GM06990 (cell line): Measurements from ENCODE around the gene CD177.
"Not testable (repeated sequence)": the region's sequence is repeated elsewhere in the genome, so short reads cannot be mapped to it uniquely, and the experiment has no call there.

Experiments used
- DNase-seq: peaks from one replicate; pipeline ENCODE4 v3.0.0-alpha.2; 2011; ENCODE audit not compliant: insufficient read length; ENCODE audit errors: extremely low read depth
- H3K27me3 ChIP-seq: replicated peaks from 2 replicates; pipeline ENCODE4 v1.6.0; 2011; ENCODE audit warnings: low read length; ENCODE audit not compliant: control insufficient read depth, insufficient read depth
- H3K36me3 ChIP-seq: 2 replicates; pipeline ENCODE4 v1.5.1; 2011; ENCODE audit warnings: low read length; ENCODE audit not compliant: control insufficient read depth, insufficient read depth
- H3K4me3 ChIP-seq: replicated peaks from 2 replicates; pipeline ENCODE4 v1.5.1; 2011; ENCODE audit warnings: low read depth, mild to moderate bottlenecking, control low read depth, low read length
- TF ChIP-seq, protein P1 (sequence below): IDR thresholded peaks from 2 replicates; pipeline ENCODE4 v1.5.1; 2011; ENCODE audit warnings: low read length, control low read depth, mild to moderate bottlenecking, inconsistent platforms; ENCODE audit not compliant: insufficient read depth, poor library complexity, severe bottlenecking

CD177 gene

DNA sequence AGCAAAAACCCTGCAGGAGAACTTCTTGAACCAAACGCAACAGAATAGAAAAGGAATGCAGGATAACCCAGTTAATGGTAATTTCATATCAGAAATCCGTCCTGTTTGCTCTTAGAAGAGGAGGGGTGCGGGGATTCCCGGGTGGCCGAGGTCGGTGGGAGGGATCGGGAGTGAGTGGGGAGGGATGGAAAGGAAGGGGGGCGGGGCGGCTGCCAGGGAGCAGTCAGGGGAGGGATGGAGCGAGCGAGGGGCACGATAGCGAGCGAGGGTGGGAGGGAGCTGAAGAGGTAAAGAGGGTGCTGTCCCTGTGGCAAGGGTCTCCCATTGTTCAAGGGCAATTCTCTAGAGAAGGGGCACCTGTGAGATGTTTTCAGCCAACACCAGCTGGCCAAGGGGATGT is 26.5 kb downstream of the CD177 start:
- no peaks in the 10 kb centered on the region for H3K27me3 ChIP-seq
- no peaks in the 10 kb centered on the region for H3K36me3 ChIP-seq
- TF ChIP-seq, protein P1, sequence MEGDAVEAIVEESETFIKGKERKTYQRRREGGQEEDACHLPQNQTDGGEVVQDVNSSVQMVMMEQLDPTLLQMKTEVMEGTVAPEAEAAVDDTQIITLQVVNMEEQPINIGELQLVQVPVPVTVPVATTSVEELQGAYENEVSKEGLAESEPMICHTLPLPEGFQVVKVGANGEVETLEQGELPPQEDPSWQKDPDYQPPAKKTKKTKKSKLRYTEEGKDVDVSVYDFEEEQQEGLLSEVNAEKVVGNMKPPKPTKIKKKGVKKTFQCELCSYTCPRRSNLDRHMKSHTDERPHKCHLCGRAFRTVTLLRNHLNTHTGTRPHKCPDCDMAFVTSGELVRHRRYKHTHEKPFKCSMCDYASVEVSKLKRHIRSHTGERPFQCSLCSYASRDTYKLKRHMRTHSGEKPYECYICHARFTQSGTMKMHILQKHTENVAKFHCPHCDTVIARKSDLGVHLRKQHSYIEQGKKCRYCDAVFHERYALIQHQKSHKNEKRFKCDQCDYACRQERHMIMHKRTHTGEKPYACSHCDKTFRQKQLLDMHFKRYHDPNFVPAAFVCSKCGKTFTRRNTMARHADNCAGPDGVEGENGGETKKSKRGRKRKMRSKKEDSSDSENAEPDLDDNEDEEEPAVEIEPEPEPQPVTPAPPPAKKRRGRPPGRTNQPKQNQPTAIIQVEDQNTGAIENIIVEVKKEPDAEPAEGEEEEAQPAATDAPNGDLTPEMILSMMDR = no peak
- DNase-seq = no peak
- no peak overlapping the region for H3K4me3 ChIP-seq

DNA sequence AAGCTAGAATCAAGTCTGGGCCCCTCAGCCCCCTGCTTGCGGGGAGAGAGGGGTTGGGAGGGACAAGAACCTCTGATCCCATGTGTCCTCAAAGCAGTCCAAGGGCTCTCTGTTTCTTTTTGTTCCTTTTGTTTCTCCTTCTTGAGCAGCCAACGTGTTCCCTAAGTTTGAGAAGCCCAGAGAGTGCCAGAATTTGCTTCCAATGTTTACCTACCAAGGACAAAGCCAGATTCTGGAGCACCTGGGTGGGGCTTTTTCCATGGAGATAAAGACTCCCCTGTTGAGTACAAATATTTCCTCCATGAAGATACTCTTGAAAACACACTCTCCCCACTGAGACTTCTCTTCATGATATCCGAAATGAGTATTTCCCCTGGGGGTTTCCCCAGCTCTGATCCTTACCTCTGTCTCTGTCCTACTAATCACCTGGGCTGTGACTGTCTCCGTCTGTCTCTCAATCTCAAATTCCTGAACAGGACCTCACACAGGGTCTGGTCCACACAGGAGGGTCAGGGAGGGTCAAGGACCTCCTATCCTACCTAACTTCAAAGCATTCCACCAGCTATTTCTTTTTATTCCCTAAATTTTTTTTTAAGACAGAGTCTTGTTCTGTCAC is 27.4 kb downstream of the CD177 start:
- TF ChIP-seq, protein P1 = no peak
- no peak for DNase-seq
- no peaks in the 10 kb centered on the region for H3K27me3 ChIP-seq
- no peaks in the 10 kb centered on the region for H3K36me3 ChIP-seq
- H3K4me3 ChIP-seq = no peak overlapping the region

DNA sequence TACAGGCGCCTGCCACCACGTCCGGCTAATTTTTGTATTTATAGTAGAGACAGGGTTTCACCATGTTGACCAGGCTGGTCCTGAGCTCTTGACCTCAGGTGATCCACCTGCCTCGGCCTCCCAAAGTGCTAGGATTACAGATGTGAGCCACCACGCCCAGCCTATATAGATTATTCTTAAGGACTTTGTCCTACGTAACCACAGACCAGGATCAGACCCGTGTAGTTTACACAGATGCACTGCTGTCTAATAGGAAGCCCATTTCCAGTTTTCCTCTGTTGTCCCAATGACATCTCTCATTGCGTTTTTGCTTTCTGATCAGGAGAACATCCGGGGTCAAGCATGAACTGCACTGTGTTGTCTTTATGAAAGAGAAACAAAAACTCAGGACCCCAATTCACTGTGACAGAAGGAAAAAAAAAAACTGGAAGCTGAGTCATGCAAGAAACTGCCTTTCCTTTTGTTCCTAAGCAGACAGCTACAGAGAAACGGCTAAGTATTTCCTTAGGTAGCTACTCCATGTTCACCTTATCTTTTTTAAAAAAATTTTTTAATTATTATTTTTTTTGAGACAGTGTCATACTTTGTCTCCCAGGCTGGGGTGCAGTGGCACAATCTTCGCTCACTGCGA is 29.2 kb downstream of the CD177 start:
- DNase-seq = not testable (repeated sequence)

DNA sequence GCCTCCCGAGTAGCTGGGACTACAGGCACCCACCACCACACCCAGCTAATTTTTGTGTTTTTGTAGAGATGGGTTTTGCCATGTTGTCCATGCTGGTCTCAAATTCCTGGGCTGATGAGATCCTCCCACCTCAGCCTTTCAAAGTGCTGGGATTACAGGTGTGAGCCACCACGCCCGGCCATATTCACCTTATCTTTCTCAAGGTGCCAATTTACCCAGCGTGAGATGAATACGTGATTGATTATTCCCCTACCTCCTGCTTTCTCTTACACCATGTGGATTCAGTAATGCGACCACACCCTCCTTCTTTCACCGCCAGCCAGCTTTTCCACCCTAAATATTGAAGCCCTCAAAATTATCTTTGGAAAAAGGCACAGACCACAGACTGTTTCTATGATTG is 29.8 kb downstream of the CD177 start:
- H3K27me3 ChIP-seq, H3K36me3 ChIP-seq, DNase-seq, H3K4me3 ChIP-seq: not testable (repeated sequence)

More for the DNA sequence above, 29.2 kb downstream of the CD177 start:
- H3K36me3 ChIP-seq, H3K27me3 ChIP-seq, H3K4me3 ChIP-seq: not testable (repeated sequence)

DNA sequence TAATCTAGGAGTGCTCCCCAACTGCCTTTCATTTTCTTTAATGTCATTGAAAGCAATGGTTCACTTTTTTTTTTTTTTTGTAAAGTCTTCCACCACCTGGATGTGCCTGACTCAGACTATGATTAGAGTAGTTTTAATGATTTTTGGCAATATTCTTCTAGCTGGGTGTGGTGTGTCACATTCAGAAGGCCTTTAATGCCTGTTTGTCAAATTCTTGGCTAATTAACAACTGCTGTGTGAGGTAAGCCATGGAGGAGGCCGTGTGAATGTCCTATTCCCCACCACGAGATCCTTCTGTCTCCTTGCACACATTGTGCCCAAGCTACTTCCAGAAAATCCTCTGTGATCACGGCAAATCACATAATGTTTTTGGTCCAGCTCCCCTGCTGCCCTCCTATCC is 30.3 kb downstream of the CD177 start:
- not testable (repeated sequence) for H3K27me3 ChIP-seq, DNase-seq, H3K36me3 ChIP-seq, H3K4me3 ChIP-seq

DNA sequence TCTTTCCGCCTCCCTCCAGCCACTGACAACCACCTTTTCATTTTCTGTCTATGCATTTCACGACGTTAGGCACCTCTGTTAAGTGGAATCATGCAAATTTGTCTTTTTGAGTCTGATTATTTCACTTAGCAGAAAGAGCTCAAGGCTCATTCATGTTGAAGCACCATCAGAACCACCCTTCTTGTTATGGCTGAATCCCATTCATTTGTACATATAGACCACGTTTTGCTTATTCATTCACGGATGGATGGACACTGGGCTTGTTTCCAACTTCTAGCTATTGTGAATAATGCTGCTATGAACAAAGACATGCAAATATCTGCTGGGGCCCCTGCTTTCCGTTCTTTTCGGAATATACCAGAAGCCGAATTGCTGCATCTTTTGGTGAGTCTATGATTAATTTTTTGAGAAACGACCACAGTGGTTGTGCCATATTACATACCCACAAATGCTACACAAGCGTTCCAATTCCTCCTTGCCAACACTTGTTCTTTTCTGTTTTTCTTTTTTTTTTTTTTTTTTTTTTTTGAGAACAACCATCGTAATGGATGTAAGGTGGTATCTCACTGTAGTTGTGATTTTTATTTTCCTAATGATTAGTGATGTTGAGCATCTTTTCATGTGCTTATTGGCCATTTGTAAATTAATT is 37.5 kb downstream of the CD177 start:
- not testable (repeated sequence) for H3K4me3 ChIP-seq, H3K27me3 ChIP-seq, H3K36me3 ChIP-seq, DNase-seq

DNA sequence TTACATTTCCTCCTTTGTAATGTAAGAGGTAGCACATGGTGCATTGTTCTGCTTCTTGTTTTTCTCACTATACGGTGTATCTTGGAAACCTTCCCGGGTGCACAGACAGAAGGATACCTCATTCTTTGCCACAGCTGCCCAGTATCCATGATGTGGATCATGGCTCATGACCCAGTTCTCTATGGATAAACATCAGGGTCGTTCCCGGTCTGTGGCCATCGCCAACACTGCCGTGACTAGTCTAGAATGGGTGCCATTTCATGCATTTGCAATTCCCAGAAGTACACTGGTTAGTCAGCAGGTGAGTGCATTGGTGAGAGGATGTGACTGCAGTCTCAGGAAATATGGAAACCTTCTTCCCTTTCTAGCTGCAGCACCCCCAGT is 38.1 kb downstream of the CD177 start:
- H3K36me3 ChIP-seq, H3K27me3 ChIP-seq, DNase-seq, H3K4me3 ChIP-seq: not testable (repeated sequence)

DNA sequence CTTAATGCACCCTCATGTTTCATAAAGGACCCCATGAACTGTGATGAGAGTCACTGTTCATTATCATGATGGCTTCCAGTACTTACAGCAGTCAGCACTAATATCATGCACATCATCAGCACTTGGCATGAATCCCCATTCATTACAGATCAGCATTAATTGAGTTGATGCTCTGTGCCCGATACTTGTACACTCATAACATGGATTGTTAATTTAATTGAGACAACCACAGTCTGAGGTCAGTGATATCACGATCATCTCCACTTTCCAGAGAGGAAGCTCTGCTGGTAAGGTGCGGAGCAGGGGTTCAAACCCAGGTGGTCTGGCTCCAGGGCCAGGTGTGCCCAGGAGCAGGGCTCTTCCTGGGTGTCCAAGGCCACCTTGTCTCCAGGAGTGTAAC is 40.0 kb downstream of the CD177 start:
- H3K27me3 ChIP-seq, H3K36me3 ChIP-seq, H3K4me3 ChIP-seq, DNase-seq: not testable (repeated sequence)
